WTC11 (cell line): ENCODE data around the gene MYO16. TPM values are rescaled to one million over a fixed set of nuclear protein-coding genes. Genes with fewer than 3 reads are reported as not detected.

Experiments
- ATAC-seq: fragments of 200-7000 bp; cut with Tn5 transposase; 2 replicates; pipeline ENCODE4 v1.10.0; 2021; ENCODE audit warnings: mild to moderate bottlenecking, moderate library complexity
- CTCF ChIA-PET: fragments of 300-600 bp; sonication (Branson Sonifier 250); formaldehyde crosslinking; loops from one replicate; lab custom pipeline; 2021; ENCODE audit warnings: antibody characterized with exemption; lab: Charles Lee
- POLR2A ChIA-PET: fragments of 350-600 bp; sonication (Branson Sonifier 250); formaldehyde crosslinking; loops from one replicate; lab custom pipeline; 2021; ENCODE audit warnings: antibody characterized with exemption; lab: Charles Lee
- DNase-seq: peaks from one replicate; pipeline ENCODE4 v3.0.0; 2021; ENCODE audit warnings: low spot score
- H3K27ac Mint-ChIP-seq: 2 replicates; pipeline ENCODE4 v1.8.0; 2021; ENCODE audit warnings: mixed read lengths
- H3K27me3 Mint-ChIP-seq: 2 replicates; pipeline ENCODE4 v1.8.0; 2021; ENCODE audit warnings: low read depth, mild to moderate bottlenecking, moderate library complexity, mixed read lengths
- H3K36me3 Mint-ChIP-seq: 2 replicates; pipeline ENCODE4 v1.8.0; 2021; ENCODE audit warnings: mixed read lengths
- H3K4me1 Mint-ChIP-seq: 2 replicates; pipeline ENCODE4 v1.8.0; 2022; ENCODE audit warnings: mixed read lengths
- H3K4me3 Mint-ChIP-seq: 2 replicates; pipeline ENCODE4 v1.8.0; 2021; ENCODE audit warnings: mild to moderate bottlenecking, moderate library complexity, mixed read lengths
- H3K9me3 Mint-ChIP-seq: 2 replicates; pipeline ENCODE4 v1.8.0; 2021; ENCODE audit warnings: mixed read lengths
- ATF2 ChIP-seq: sonication (generic); formaldehyde crosslinking; IDR thresholded peaks from 2 replicates; pipeline ENCODE4 v1.8.1; 2022; ENCODE audit warnings: low read depth, missing genetic modification reagents, borderline replicate concordance
- ERG ChIP-seq: fragments of 250-450 bp; sonication (Bioruptor Pico); IDR thresholded peaks from 2 replicates; pipeline ENCODE4 v1.8.0; 2021; ENCODE audit warnings: mild to moderate bottlenecking
- ESRRA ChIP-seq: sonication (generic); formaldehyde crosslinking; IDR thresholded peaks from 2 replicates; pipeline ENCODE4 v1.8.1; 2022; ENCODE audit warnings: mild to moderate bottlenecking, missing genetic modification reagents, borderline replicate concordance
- FOXK1 ChIP-seq: sonication (generic); formaldehyde crosslinking; IDR thresholded peaks from 2 replicates; pipeline ENCODE4 v1.8.0; 2022; ENCODE audit warnings: mild to moderate bottlenecking, moderate library complexity, missing genetic modification reagents
- GTF2I ChIP-seq: fragments of 250-450 bp; sonication (Bioruptor Pico); conservative IDR thresholded peaks from 2 replicates; pipeline ENCODE4 v1.4.0; 2021; ENCODE audit warnings: mild to moderate bottlenecking
- KAT7 ChIP-seq: sonication (generic); formaldehyde crosslinking; IDR thresholded peaks from 2 replicates; pipeline ENCODE4 v1.8.1; 2023; ENCODE audit warnings: missing genetic modification reagents, mild to moderate bottlenecking, borderline replicate concordance
- NFE2L1 ChIP-seq: sonication (generic); formaldehyde crosslinking; IDR thresholded peaks from 2 replicates; pipeline ENCODE4 v1.8.1; 2023; ENCODE audit warnings: missing genetic modification reagents
- NFYB ChIP-seq: sonication (generic); formaldehyde crosslinking; conservative IDR thresholded peaks from 2 replicates; pipeline ENCODE4 v1.8.0; 2022; ENCODE audit warnings: low read depth, missing genetic modification reagents
- USF1 ChIP-seq: sonication (generic); formaldehyde crosslinking; IDR thresholded peaks from 2 replicates; pipeline ENCODE4 v1.8.0; 2022; ENCODE audit warnings: mild to moderate bottlenecking, missing genetic modification reagents
- ZNF219 ChIP-seq: sonication (generic); formaldehyde crosslinking; IDR thresholded peaks from 2 replicates; pipeline ENCODE4 v1.8.0; 2023; ENCODE audit warnings: missing genetic modification reagents, mild to moderate bottlenecking, borderline replicate concordance
- ZNF423 ChIP-seq: fragments of 250-450 bp; sonication (Bioruptor Pico); IDR thresholded peaks from 2 replicates; pipeline ENCODE4 v2.1.2; 2022; ENCODE audit warnings: mild to moderate bottlenecking, moderate library complexity
- ZNF425 ChIP-seq: fragments of 250-450 bp; sonication (Bioruptor Pico); conservative IDR thresholded peaks from 2 replicates; pipeline ENCODE4 v1.9.0; 2021; ENCODE audit warnings: mild to moderate bottlenecking
- ZNF671 ChIP-seq: fragments of 250-450 bp; sonication (Bioruptor Pico); IDR thresholded peaks from 2 replicates; pipeline ENCODE4 v1.8.0; 2021; ENCODE audit warnings: mild to moderate bottlenecking
- total RNA-seq: library from RNA; stranded (reverse); gene quantifications from 3 replicates; pipeline ENCODE4 v1.2.3, GENCODE V29; 2021
- TF ChIP-seq, protein P1 (sequence below): sonication (generic); formaldehyde crosslinking; IDR thresholded peaks from 2 replicates; pipeline ENCODE4 v1.8.1; 2022; ENCODE audit warnings: missing genetic modification reagents, borderline replicate concordance
- TF ChIP-seq, protein P2 (sequence below): fragments of 250-450 bp; sonication (Bioruptor Pico); IDR thresholded peaks from 2 replicates; pipeline ENCODE4 v1.9.0; 2021; ENCODE audit warnings: moderate library complexity, mild to moderate bottlenecking, inconsistent platforms, borderline replicate concordance
- TF ChIP-seq, protein P3 (sequence below): sonication (generic); formaldehyde crosslinking; IDR thresholded peaks from 2 replicates; pipeline ENCODE4 v1.8.1; 2023; ENCODE audit warnings: mild to moderate bottlenecking, missing genetic modification reagents, moderate library complexity
- TF ChIP-seq, protein P4 (sequence below): sonication (generic); formaldehyde crosslinking; IDR thresholded peaks from 2 replicates; pipeline ENCODE4 v1.8.1; 2023; ENCODE audit warnings: mild to moderate bottlenecking, missing genetic modification reagents

The MYO16 gene
- total RNA-seq, 1 experiment from 2014 or later: 0.09 TPM

- H3K4me3 Mint-ChIP-seq: no peak overlapping the region
- no peak for ATAC-seq
Measured at GRCh38 chr13:108827646-108828045, 198.2 kb downstream of the MYO16 start.

GRCh38 chr13:108828086-108828815 is 198.8 kb downstream of the MYO16 start:
- TF ChIP-seq FOXK1 (CRISPR knock-in tag) (no peak), KAT7 (CRISPR knock-in tag) (no peak), ATF2 (no peak), ZNF219 (CRISPR knock-in tag) (no peak), USF1 (no peak)
- TF ChIP-seq, protein P1, sequence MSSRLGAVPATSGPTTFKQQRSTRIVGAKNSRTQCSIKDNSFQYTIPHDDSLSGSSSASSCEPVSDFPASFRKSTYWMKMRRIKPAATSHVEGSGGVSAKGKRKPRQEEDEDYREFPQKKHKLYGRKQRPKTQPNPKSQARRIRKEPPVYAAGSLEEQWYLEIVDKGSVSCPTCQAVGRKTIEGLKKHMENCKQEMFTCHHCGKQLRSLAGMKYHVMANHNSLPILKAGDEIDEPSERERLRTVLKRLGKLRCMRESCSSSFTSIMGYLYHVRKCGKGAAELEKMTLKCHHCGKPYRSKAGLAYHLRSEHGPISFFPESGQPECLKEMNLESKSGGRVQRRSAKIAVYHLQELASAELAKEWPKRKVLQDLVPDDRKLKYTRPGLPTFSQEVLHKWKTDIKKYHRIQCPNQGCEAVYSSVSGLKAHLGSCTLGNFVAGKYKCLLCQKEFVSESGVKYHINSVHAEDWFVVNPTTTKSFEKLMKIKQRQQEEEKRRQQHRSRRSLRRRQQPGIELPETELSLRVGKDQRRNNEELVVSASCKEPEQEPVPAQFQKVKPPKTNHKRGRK (CRISPR knock-in tag): no peak
- TF ChIP-seq, all 79 proteins: peak for 0
- Mint-ChIP-seq H3K4me3 (no peak overlapping the region), H3K27me3 (no peaks in the 10 kb centered on the region), H3K4me1 (no peaks in the 10 kb centered on the region), H3K9me3 (peaks cover 34% of the 10 kb centered on the region), H3K36me3 (peaks cover 21% of the 10 kb centered on the region), H3K27ac (no peak overlapping the region)
- DNase-seq (no peak), ATAC-seq (no peak)
- CTCF ChIA-PET: no interaction called here
- POLR2A ChIA-PET: no interaction called here

More at GRCh38 chr13:108827646-108828045, 198.2 kb downstream of the MYO16 start:
- H3K27me3 Mint-ChIP-seq: no peaks in the 10 kb centered on the region
- no peaks in the 10 kb centered on the region for H3K4me1 Mint-ChIP-seq
- POLR2A ChIA-PET: no interaction called here
- no peak for DNase-seq
- TF ChIP-seq ZNF423 (no peak), ZNF425 (no peak), GTF2I (CRISPR knock-in tag) (no peak), ESRRA (CRISPR knock-in tag) (no peak), ZNF671 (no peak)
- H3K27ac Mint-ChIP-seq: no peak overlapping the region
- peaks cover 34% of the 10 kb centered on the region for H3K9me3 Mint-ChIP-seq
- H3K36me3 Mint-ChIP-seq: peaks cover 21% of the 10 kb centered on the region
- CTCF ChIA-PET: no interaction called here

GRCh38 chr13:108830916-108831315 is 201.5 kb downstream of the MYO16 start:
- Mint-ChIP-seq H3K4me3 (no peak overlapping the region), H3K36me3 (peaks cover 29% of the 10 kb centered on the region), H3K4me1 (peaks cover 5% of the 10 kb centered on the region), H3K27ac (no peak overlapping the region), H3K9me3 (peaks cover 42% of the 10 kb centered on the region), H3K27me3 (no peaks in the 10 kb centered on the region; the same call in 1 of the 2 replicates)
- POLR2A ChIA-PET: no interaction called here
- TF ChIP-seq, protein P2, sequence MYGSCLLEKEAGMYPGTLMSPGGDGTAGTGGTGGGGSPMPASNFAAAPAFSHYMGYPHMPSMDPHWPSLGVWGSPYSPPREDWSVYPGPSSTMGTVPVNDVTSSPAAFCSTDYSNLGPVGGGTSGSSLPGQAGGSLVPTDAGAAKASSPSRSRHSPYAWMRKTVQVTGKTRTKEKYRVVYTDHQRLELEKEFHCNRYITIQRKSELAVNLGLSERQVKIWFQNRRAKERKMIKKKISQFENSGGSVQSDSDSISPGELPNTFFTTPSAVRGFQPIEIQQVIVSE (CRISPR knock-in tag): no peak
- no peak for TF ChIP-seq NFE2L1 (CRISPR knock-in tag)
- TF ChIP-seq NFYB (CRISPR knock-in tag): no peak
- TF ChIP-seq, protein P3, sequence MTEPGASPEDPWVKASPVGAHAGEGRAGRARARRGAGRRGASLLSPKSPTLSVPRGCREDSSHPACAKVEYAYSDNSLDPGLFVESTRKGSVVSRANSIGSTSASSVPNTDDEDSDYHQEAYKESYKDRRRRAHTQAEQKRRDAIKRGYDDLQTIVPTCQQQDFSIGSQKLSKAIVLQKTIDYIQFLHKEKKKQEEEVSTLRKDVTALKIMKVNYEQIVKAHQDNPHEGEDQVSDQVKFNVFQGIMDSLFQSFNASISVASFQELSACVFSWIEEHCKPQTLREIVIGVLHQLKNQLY (CRISPR knock-in tag): no peak
- TF ChIP-seq ERG: no peak
- no peak for TF ChIP-seq ZNF219 (CRISPR knock-in tag)
- TF ChIP-seq, protein P4, sequence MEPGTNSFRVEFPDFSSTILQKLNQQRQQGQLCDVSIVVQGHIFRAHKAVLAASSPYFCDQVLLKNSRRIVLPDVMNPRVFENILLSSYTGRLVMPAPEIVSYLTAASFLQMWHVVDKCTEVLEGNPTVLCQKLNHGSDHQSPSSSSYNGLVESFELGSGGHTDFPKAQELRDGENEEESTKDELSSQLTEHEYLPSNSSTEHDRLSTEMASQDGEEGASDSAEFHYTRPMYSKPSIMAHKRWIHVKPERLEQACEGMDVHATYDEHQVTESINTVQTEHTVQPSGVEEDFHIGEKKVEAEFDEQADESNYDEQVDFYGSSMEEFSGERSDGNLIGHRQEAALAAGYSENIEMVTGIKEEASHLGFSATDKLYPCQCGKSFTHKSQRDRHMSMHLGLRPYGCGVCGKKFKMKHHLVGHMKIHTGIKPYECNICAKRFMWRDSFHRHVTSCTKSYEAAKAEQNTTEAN (CRISPR knock-in tag): no peak
- ATAC-seq (no peak), DNase-seq (no peak)
- CTCF ChIA-PET: no interaction called here
